HepG2 (cell line): ENCODE measurements around the gene THPO. TPM values are rescaled to one million over a fixed set of nuclear protein-coding genes. Genes with fewer than 3 reads are reported as not detected.
A peak's percentile ranks its signal among the peaks of the same experiment; 100 is the strongest.

Experiments
- LBX2 ChIP-seq: sonication (generic); formaldehyde crosslinking; IDR thresholded peaks from 2 replicates; pipeline ENCODE4 v1.5.0; 2020; ENCODE audit warnings: missing genetic modification reagents, mild to moderate bottlenecking, borderline replicate concordance
- MBNL3 ChIP-seq: fragments of 250-450 bp; sonication (Bioruptor Pico); conservative IDR thresholded peaks from 2 replicates; pipeline ENCODE4 v1.8.0; 2022; ENCODE audit warnings: mild to moderate bottlenecking, inconsistent platforms
- TERF1 ChIP-seq: sonication (generic); formaldehyde crosslinking; IDR thresholded peaks from 2 replicates; pipeline ENCODE4 v1.8.0; 2022; ENCODE audit warnings: mild to moderate bottlenecking, missing genetic modification reagents, moderate library complexity
- ZNF263 ChIP-seq: sonication (generic); formaldehyde crosslinking; IDR thresholded peaks from 2 replicates; pipeline ENCODE4 v1.4.0; 2020; ENCODE audit warnings: missing genetic modification reagents
- ZNF530 ChIP-seq: sonication (generic); formaldehyde crosslinking; IDR thresholded peaks from 2 replicates; pipeline ENCODE4 v1.5.0; 2020; ENCODE audit warnings: low read depth, mild to moderate bottlenecking, missing genetic modification reagents
- ZNF746 ChIP-seq: sonication (generic); formaldehyde crosslinking; IDR thresholded peaks from 2 replicates; pipeline ENCODE4 v1.8.0; 2022; ENCODE audit warnings: mild to moderate bottlenecking, missing genetic modification reagents
- ZSCAN5A ChIP-seq: sonication (generic); formaldehyde crosslinking; IDR thresholded peaks from 2 replicates; pipeline ENCODE4 v1.8.0; 2022; ENCODE audit warnings: mild to moderate bottlenecking, missing genetic modification reagents, borderline replicate concordance
- polyA plus RNA-seq, 8 experiments: library from polyadenylated mRNA; depleted of rRNA in 3 of 8; stranded (reverse) in 7 of 8; unstranded in 1 of 8; fragments of >200 nt; fragmentation: Illumina TruSeq in 4 of 8; extraction: Trizol in 4 of 8; gene quantifications; 2 replicates each; pipeline versions ENCODE4 v1.2.1 to v1.2.3, GENCODE V29; 2011 to 2016; ENCODE audit warnings: low read depth in 4 of 8, missing spikeins in 1 of 8, mixed read lengths in 1 of 8; ENCODE audit not compliant: insufficient read depth in 1 of 8
- total RNA-seq, 5 experiments: library from RNA; depleted of rRNA; stranded (reverse); fragments of >200 nt; fragmentation: Illumina TruSeq; extraction: Trizol; gene quantifications; 2 replicates each; pipeline ENCODE4 v1.2.3, GENCODE V29; 2016; ENCODE audit warnings: low read depth in 1 of 5
- TF ChIP-seq, protein P1 (sequence below): sonication (generic); formaldehyde crosslinking; IDR thresholded peaks from one replicate; pipeline ENCODE4 v1.5.1; 2020; ENCODE audit warnings: mild to moderate bottlenecking, missing genetic modification reagents; ENCODE audit errors: not compliant biosample characterization
- TF ChIP-seq, protein P2 (sequence below): IDR thresholded peaks from 2 replicates; pipeline ENCODE4 v1.6.1; 2016; ENCODE audit warnings: low read depth, borderline replicate concordance
- TF ChIP-seq, protein P3 (sequence below): sonication (generic); formaldehyde crosslinking; IDR thresholded peaks from 2 replicates; pipeline ENCODE4 v1.4.0; 2020; ENCODE audit warnings: missing genetic modification reagents, borderline replicate concordance
- TF ChIP-seq, protein P4 (sequence below): sonication (generic); formaldehyde crosslinking; IDR thresholded peaks from 2 replicates; pipeline ENCODE4 v1.5.0; 2020; ENCODE audit warnings: missing genetic modification reagents, mild to moderate bottlenecking, borderline replicate concordance

The THPO gene
- total and polyA plus RNA-seq, 2 of the 13 experiments (the other 11 are each of a cell fraction or from before 2014, with no cell fraction given): 2.8 to 4.8 TPM

DNA sequence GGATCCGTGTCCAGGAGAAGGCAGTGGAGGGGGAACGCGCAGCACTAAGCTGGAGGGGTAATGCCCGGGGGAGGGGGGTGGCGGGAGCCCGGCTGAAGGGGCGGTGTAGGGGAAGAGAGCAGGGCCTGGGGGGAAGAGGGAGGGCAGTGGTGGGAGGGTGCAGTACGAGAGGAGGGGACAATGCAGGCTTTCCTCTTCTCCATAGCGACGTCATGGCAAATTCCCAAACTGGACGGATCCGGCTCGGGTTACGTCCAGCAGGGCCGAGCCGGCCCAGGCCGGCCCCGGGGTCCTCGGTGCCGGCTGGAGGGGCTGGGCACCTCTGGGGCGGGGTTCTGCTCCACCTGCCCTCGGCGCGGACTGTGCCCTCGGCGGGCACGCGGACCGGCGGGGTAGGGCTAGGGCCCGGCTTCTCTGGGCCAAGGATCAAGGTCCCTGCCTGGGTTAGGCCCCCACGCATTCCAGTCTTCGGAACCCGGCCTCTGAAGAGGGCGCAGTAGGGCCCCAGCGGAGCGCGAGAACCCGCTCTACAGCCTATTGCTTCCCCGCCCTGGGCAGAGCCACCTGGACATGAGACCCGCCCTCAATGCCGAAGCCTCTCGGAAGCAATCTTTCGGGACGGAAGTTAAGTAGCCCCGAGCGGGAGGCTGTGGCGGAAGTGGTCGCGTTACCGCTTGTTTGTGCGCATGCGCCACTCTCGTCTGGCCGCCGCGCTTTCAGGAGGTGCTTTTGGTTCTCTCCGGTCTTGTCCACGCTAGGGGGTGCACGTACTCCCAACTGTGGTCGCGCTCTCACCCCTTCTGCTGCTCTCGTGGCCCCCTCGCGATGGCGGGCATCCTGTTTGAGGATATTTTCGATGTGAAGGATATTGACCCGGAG, 15.1 kb downstream of the THPO start (continued):
- TF ChIP-seq, protein P1, sequence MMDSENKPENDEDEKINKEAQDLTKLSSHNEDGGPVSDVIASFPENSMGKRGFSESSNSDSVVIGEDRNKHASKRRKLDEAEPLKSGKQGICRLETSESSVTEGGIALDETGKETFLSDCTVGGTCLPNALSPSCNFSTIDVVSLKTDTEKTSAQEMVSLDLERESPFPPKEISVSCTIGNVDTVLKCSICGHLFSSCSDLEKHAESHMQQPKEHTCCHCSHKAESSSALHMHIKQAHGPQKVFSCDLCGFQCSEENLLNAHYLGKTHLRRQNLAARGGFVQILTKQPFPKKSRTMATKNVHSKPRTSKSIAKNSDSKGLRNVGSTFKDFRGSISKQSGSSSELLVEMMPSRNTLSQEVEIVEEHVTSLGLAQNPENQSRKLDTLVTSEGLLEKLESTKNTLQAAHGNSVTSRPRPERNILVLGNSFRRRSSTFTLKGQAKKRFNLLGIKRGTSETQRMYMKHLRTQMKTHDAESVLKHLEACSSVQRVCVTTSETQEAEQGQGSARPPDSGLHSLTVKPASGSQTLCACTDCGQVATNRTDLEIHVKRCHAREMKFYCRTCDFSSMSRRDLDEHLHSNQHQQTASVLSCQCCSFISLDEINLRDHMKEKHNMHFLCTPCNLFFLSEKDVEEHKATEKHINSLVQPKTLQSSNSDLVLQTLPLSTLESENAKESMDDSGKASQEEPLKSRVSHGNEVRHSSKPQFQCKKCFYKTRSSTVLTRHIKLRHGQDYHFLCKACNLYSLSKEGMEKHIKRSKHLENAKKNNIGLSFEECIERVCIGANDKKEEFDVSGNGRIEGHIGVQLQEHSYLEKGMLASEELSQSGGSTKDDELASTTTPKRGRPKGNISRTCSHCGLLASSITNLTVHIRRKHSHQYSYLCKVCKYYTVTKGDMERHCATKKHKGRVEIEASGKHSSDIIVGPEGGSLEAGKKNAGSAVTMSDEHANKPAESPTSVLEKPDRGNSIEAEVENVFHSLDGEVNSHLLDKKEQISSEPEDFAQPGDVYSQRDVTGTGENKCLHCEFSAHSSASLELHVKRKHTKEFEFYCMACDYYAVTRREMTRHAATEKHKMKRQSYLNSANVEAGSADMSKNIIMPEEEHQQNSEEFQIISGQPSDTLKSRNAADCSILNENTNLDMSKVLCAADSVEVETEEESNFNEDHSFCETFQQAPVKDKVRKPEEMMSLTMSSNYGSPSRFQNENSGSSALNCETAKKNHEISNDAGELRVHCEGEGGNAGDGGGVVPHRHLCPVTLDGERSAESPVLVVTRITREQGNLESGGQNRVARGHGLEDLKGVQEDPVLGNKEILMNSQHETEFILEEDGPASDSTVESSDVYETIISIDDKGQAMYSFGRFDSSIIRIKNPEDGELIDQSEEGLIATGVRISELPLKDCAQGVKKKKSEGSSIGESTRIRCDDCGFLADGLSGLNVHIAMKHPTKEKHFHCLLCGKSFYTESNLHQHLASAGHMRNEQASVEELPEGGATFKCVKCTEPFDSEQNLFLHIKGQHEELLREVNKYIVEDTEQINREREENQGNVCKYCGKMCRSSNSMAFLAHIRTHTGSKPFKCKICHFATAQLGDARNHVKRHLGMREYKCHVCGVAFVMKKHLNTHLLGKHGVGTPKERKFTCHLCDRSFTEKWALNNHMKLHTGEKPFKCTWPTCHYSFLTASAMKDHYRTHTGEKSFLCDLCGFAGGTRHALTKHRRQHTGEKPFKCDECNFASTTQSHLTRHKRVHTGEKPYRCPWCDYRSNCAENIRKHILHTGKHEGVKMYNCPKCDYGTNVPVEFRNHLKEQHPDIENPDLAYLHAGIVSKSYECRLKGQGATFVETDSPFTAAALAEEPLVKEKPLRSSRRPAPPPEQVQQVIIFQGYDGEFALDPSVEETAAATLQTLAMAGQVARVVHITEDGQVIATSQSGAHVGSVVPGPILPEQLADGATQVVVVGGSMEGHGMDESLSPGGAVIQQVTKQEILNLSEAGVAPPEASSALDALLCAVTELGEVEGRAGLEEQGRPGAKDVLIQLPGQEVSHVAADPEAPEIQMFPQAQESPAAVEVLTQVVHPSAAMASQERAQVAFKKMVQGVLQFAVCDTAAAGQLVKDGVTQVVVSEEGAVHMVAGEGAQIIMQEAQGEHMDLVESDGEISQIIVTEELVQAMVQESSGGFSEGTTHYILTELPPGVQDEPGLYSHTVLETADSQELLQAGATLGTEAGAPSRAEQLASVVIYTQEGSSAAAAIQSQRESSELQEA (CRISPR knock-in tag): no peak
- TF ChIP-seq LBX2 (CRISPR knock-in tag): no peak
- TF ChIP-seq ZNF746 (CRISPR knock-in tag): peak; percentile 96
- TF ChIP-seq, protein P2, sequence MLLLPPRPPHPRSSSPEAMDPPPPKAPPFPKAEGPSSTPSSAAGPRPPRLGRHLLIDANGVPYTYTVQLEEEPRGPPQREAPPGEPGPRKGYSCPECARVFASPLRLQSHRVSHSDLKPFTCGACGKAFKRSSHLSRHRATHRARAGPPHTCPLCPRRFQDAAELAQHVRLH (CRISPR knock-in tag): peak; percentile 72; the same call in 1 of the 2 replicates
- TF ChIP-seq, protein P3, sequence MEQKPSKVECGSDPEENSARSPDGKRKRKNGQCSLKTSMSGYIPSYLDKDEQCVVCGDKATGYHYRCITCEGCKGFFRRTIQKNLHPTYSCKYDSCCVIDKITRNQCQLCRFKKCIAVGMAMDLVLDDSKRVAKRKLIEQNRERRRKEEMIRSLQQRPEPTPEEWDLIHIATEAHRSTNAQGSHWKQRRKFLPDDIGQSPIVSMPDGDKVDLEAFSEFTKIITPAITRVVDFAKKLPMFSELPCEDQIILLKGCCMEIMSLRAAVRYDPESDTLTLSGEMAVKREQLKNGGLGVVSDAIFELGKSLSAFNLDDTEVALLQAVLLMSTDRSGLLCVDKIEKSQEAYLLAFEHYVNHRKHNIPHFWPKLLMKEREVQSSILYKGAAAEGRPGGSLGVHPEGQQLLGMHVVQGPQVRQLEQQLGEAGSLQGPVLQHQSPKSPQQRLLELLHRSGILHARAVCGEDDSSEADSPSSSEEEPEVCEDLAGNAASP: no peak
- TF ChIP-seq ZNF530 (CRISPR knock-in tag): no peak
- TF ChIP-seq, protein P4, sequence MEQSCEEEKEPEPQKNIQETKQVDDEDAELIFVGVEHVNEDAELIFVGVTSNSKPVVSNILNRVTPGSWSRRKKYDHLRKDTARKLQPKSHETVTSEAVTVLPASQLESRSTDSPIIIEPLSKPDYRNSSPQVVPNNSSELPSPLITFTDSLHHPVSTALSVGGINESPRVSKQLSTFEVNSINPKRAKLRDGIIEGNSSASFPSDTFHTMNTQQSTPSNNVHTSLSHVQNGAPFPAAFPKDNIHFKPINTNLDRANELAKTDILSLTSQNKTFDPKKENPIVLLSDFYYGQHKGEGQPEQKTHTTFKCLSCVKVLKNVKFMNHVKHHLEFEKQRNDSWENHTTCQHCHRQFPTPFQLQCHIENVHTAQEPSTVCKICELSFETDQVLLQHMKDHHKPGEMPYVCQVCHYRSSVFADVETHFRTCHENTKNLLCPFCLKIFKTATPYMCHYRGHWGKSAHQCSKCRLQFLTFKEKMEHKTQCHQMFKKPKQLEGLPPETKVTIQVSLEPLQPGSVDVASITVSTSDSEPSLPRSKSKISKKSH (CRISPR knock-in tag): peak; percentile 65; the same call in 1 of the 2 replicates
- TF ChIP-seq TERF1: no peak
- TF ChIP-seq MBNL3 (CRISPR knock-in tag): no peak
- TF ChIP-seq ZNF263 (CRISPR knock-in tag): peak; percentile 24; the same call in 1 of the 2 replicates
- peak; percentile 69; the same call in 1 of the 2 replicates for TF ChIP-seq ZSCAN5A
